Measurements from ENCODE around the gene CFAP58. TPM values are rescaled to one million over a fixed set of nuclear protein-coding genes. Genes with fewer than 3 reads are reported as not detected.

CFAP58 gene
- polyA plus RNA-seq, 1 donor = 0.27 TPM

DNA sequence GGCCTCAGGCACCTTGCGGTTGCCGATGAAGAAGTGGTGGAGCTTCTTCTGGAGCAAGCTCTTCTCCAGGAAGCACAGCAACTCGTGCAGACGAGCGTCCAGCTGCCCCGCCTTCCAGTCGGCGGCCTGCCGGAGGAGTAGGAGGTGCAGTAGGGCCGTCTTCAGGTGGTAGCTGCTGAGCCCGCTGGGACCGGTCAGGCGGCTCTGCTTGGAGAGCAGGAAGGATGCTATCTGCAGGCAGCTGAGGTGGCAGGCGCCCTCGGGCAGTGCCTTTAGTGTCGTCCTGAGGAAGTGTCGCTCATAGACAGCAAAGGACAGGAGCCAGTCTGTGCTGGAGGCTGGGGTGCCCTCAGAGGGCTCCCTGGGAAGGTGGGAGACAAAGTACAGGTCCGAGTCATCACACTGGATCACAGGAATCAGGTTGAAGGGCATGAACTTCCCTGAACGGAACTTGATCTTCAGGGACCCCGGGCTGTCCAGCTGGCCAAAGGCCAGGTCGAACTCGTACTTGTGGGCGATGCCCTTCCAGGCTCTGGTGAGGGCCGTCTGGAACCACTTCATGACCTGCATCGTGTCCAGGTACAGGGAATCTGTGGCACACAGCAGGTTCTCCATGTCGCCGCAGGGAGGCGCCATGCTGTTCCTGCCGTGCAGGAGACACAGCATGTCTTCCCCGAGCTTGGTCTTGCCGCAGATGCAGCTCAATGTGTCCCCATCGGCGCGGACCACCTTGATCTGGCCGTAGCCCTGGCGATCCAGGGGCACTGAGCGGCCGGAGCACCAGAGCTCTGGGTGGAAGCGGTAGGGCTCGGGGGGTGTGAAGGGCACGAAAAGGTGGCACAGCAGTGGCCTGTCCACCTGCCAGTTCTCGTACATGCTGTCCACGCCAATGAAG, 38.8 kb upstream of the CFAP58 start:
- Histone ChIP-seq H3K36me3 (ENCODE audit: control insufficient read depth, insufficient read depth, low read length) (peaks cover 37% of the 10 kb centered on the region), H3K4me3 (ENCODE audit: low read length) (no peak overlapping the region), H3K27me3 (ENCODE audit: control insufficient read depth, insufficient read depth, low read length) (no peaks in the 10 kb centered on the region), H3K4me1 (ENCODE audit: control insufficient read depth, insufficient read depth, low read length) (no peaks in the 10 kb centered on the region), H3K27ac (ENCODE audit: low read length) (no peak overlapping the region), H3K9me3 (ENCODE audit: control insufficient read depth, low read depth, low read length) (no peaks in the 10 kb centered on the region)
- DNase-seq = no peak
- WGBS (ENCODE audit: insufficient coverage, low lambda C conversion rate) = no CpG with 5 or more reads among the region's 43 CpGs

- no peak for DNase-seq
- no peaks in the 10 kb centered on the region for H3K4me1 ChIP-seq (ENCODE audit: control insufficient read depth, insufficient read depth, low read length)
- H3K27me3 ChIP-seq (ENCODE audit: control insufficient read depth, insufficient read depth, low read length) = no peaks in the 10 kb centered on the region
- H3K4me3 ChIP-seq (ENCODE audit: low read length) = no peak overlapping the region
- no peak overlapping the region for H3K27ac ChIP-seq (ENCODE audit: low read length)
- H3K9me3 ChIP-seq (ENCODE audit: control insufficient read depth, low read depth, low read length) = no peaks in the 10 kb centered on the region
- H3K36me3 ChIP-seq (ENCODE audit: control insufficient read depth, insufficient read depth, low read length) = peaks cover 35% of the 10 kb centered on the region
- WGBS (ENCODE audit: insufficient coverage, low lambda C conversion rate) = no CpG with 5 or more reads among the region's 22 CpGs
Observed at GRCh38 chr10:104315486-104315921, 38.1 kb upstream of the CFAP58 start.

DNA sequence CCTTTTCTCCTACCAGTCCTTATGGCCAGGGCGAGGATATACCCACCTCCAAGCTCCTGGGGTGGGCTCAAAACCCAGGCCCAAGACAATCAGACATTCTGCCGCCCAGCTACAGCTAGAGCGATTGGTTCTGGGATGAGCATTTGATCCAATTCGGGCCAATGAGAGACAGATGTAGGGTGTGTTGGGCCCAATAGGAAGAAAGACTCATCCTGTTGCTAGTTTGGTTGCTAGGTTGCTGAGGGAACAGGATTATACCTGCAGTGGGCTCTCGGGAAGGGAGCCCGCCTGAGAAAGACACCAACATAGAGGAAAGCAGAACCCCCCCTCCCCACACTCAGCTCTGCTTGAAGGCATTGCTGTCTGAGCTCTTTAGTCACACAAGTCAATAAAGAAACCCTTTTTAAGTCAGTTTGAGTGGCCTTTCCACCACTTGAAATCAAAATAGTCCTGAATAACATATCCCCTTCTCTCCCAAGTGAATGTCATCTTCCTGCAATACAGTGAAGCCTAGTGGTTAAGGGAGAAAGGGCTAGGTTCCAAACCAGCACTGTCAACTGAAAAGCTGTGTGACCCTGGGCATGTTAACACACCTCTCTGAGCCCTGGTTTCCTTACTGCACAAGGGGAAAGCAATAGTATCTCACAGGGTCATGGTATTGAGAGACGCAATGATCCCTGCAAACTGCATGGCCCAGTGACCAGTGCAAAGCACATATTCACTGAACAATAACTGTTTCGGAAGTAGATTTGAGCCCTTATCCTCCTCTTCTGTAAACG, 37.1 kb upstream of the CFAP58 start:
- 73% methylated on average over 2 of the region's 9 CpGs for WGBS (ENCODE audit: insufficient coverage, low lambda C conversion rate)
- H3K27ac ChIP-seq (ENCODE audit: low read length) = no peak overlapping the region
- no peaks in the 10 kb centered on the region for H3K27me3 ChIP-seq (ENCODE audit: control insufficient read depth, insufficient read depth, low read length)
- H3K4me3 ChIP-seq (ENCODE audit: low read length) = no peak overlapping the region
- no peaks in the 10 kb centered on the region for H3K9me3 ChIP-seq (ENCODE audit: control insufficient read depth, low read depth, low read length)
- H3K4me1 ChIP-seq (ENCODE audit: control insufficient read depth, insufficient read depth, low read length) = no peaks in the 10 kb centered on the region
- peaks cover 33% of the 10 kb centered on the region for H3K36me3 ChIP-seq (ENCODE audit: control insufficient read depth, insufficient read depth, low read length)
- DNase-seq = no peak

DNA sequence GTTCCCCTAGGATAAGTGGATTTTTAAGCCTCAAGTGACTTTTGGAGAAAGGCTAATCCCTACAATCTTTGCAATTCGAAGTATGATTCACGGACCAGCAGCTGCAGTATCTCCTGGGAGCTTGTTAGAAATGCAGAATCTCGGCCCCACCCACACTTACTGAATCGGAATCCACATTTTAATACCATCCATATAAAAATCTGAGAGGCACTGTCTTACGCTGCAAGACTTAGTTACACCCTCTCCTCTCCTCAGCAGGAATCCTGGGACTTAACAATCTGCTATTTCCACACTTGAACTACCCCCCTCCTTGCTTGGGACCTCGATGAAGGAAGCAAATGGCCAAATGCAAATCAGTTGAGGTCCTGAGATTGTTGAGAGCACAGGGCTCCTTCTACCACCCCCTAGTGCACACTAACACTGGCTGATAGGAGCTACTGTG, 36.3 kb upstream of the CFAP58 start:
- DNase-seq = no peak
- Histone ChIP-seq H3K27me3 (ENCODE audit: control insufficient read depth, insufficient read depth, low read length) (no peaks in the 10 kb centered on the region), H3K36me3 (ENCODE audit: control insufficient read depth, insufficient read depth, low read length) (peaks cover 33% of the 10 kb centered on the region), H3K4me3 (ENCODE audit: low read length) (no peak overlapping the region), H3K9me3 (ENCODE audit: control insufficient read depth, low read depth, low read length) (no peaks in the 10 kb centered on the region), H3K27ac (ENCODE audit: low read length) (no peak overlapping the region), H3K4me1 (ENCODE audit: control insufficient read depth, insufficient read depth, low read length) (no peaks in the 10 kb centered on the region)
- WGBS (ENCODE audit: insufficient coverage, low lambda C conversion rate) = no CpG with 5 or more reads among the region's 6 CpGs

DNA sequence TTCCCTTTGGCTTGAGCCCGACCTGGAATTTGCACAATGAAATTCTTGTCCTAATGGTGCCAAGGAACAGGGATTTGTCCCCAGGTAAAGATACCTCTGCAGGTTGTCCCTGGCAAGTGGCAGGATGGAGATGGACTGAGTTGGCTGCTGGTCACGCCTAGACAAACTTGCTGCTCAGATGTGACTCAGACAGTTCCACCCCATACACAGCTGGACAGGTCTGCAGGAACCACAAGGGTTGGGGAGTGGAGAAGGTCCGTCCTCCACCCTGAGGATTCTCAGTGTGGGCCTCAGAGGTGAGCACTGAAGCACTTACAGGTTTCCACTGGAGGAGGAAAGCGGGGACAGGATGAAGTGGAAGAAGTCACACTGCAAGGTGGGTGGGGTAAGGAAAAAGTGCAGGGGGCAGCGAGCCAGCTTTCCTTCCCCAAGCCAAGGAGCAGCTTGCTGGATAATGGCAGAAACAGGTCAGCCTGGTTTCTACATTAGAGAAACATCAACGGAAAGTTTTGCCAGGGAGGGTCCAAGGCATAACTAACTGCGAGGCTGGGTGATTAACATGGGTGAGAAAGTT, 35.8 kb upstream of the CFAP58 start:
- H3K4me3 ChIP-seq (ENCODE audit: low read length) = no peak overlapping the region
- H3K27ac ChIP-seq (ENCODE audit: low read length) = no peak overlapping the region
- no peaks in the 10 kb centered on the region for H3K9me3 ChIP-seq (ENCODE audit: control insufficient read depth, low read depth, low read length)
- no peaks in the 10 kb centered on the region for H3K27me3 ChIP-seq (ENCODE audit: control insufficient read depth, insufficient read depth, low read length)
- DNase-seq = no peak
- no CpG with 5 or more reads among the region's 7 CpGs for WGBS (ENCODE audit: insufficient coverage, low lambda C conversion rate)
- H3K36me3 ChIP-seq (ENCODE audit: control insufficient read depth, insufficient read depth, low read length) = peaks cover 30% of the 10 kb centered on the region
- H3K4me1 ChIP-seq (ENCODE audit: control insufficient read depth, insufficient read depth, low read length) = no peaks in the 10 kb centered on the region

DNA sequence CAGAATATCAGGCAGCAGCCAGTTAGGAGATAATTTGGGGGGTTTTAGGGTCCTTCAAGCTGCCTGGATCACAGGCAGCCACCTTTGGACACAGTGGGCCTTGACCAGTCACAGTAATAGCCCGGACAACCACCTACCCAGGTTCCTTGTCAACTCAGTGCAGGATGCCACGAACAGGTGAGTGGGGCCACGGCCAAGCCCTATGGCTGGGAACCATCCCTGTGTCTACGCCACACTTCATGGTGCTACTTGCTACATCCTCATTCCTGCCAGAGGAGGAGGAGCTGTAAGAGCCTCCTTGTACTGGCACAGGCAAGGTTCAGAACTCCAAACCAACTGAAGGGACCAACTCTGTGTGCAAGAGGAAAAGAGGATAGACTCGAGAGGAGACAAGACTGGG, 35.3 kb upstream of the CFAP58 start:
- no peaks in the 10 kb centered on the region for H3K27me3 ChIP-seq (ENCODE audit: control insufficient read depth, insufficient read depth, low read length)
- no peaks in the 10 kb centered on the region for H3K9me3 ChIP-seq (ENCODE audit: control insufficient read depth, low read depth, low read length)
- peaks cover 4% of the 10 kb centered on the region for H3K4me1 ChIP-seq (ENCODE audit: control insufficient read depth, insufficient read depth, low read length)
- DNase-seq = no peak
- H3K36me3 ChIP-seq (ENCODE audit: control insufficient read depth, insufficient read depth, low read length) = peaks cover 25% of the 10 kb centered on the region
- H3K27ac ChIP-seq (ENCODE audit: low read length) = no peak overlapping the region
- H3K4me3 ChIP-seq (ENCODE audit: low read length) = no peak overlapping the region
- WGBS (ENCODE audit: insufficient coverage, low lambda C conversion rate) = no CpG with 5 or more reads among the region's 5 CpGs

DNA sequence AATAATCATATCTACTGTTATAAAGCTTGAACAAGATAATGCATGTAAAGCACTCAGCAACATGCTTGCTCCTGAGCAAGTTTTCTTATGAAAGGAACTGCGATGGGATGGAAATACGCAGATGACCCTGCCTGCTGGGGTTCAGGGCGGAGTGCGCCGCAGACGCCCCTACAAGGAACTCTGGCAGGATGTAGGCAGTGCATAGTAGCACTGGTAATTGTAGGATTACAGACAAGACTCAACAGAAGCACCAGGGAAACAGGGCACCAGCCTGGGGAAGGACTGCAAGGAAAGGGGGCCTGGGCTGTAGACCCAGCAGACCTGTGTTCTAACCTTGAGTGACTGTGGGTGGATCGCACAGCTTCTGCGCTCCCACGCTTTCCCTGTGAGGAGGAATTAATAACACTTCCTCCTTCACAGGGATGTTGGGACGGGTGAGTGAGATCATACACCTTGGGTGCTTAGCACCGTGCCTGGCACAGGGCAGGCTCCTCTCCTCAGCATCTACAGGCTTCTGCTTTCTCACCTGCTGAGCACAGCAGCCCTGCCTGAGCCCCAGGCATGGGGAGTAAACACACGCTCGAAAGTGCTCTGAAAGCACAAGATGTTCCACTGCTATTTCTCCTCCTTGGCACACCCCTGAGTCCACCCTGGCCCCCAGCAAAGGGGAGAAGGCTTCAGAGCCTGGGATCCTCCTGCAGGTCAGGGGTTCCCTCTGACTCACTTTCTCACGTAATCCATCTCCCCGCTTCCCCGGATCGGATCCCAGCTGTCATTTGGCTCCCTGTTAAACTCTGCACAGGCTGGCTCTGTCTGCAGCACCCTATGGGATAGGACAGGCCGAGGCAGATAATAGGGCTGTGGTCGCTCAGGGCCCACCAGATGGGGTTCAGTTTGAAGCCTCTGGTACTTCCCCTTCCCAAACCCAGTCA, 34.6 kb upstream of the CFAP58 start:
- no peak for DNase-seq
- Histone ChIP-seq H3K9me3 (ENCODE audit: control insufficient read depth, low read depth, low read length) (no peaks in the 10 kb centered on the region), H3K4me3 (ENCODE audit: low read length) (no peak overlapping the region), H3K27ac (ENCODE audit: low read length) (no peak overlapping the region), H3K36me3 (ENCODE audit: control insufficient read depth, insufficient read depth, low read length) (peaks cover 19% of the 10 kb centered on the region), H3K27me3 (ENCODE audit: control insufficient read depth, insufficient read depth, low read length) (no peaks in the 10 kb centered on the region), H3K4me1 (ENCODE audit: control insufficient read depth, insufficient read depth, low read length) (peaks cover 4% of the 10 kb centered on the region)
- no CpG with 5 or more reads among the region's 19 CpGs for WGBS (ENCODE audit: insufficient coverage, low lambda C conversion rate)

DNA sequence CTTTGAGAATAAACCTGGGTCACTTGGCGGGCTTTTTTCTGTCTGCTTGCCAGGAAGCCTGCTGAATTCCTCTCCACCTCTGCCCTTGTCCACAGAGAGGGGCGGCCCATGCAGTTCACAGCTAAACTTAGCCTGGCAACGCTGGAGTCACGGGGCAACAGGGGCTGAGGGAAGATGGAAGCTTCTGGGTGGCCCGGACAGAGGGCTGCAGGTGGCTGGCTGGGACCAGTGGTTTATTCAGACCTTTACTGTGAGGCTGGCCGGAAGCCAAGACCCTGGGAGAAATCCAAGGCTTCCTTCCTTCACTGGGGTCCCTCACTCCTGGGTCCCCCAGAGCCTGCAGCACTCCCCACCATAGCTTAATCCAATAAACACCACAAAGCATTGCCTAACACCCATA, 32.4 kb upstream of the CFAP58 start:
- DNase-seq = no peak
- WGBS (ENCODE audit: insufficient coverage, low lambda C conversion rate) = no CpG with 5 or more reads among the region's 6 CpGs
- no peak overlapping the region for H3K27ac ChIP-seq (ENCODE audit: low read length)

DNA sequence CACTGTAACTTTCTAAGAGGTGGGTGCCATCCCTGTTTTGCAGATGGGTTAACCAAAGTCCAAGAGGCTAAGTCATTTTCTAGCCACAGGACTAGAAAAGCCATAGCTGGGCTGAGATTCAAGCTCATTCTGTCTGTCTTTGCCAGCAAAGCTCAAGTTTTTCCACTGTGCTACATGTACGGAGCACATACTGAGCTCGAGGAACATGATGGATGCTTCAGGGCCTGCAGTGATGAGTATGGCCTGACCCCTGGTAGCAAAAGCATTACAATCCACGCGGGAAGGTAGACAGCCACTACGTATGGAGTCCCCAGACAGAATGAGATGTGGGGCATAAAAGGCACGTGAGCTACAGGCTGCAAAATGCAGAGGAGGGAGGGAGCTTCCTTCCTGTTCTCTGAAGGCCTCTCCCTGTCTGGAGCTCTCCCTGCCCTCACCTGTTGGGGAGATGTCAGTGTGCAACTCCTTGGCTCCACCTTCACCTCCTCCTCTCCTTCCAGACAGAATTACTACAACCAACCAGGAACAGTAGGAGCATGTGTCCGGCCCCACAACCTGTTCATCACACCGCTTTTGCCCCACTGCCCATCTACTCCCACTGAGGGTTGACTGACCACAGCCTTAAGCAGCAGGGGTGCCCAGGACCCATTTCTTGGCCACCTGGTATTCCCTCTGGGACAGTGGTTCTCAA, 31.8 kb upstream of the CFAP58 start:
- Histone ChIP-seq H3K4me3 (ENCODE audit: low read length) (no peak overlapping the region), H3K36me3 (ENCODE audit: control insufficient read depth, insufficient read depth, low read length) (no peaks in the 10 kb centered on the region), H3K27ac (ENCODE audit: low read length) (no peak overlapping the region), H3K27me3 (ENCODE audit: control insufficient read depth, insufficient read depth, low read length) (no peaks in the 10 kb centered on the region), H3K9me3 (ENCODE audit: control insufficient read depth, low read depth, low read length) (no peaks in the 10 kb centered on the region), H3K4me1 (ENCODE audit: control insufficient read depth, insufficient read depth, low read length) (peaks cover 4% of the 10 kb centered on the region)
- no CpG with 5 or more reads among the region's 8 CpGs for WGBS (ENCODE audit: insufficient coverage, low lambda C conversion rate)
- no peak for DNase-seq

More for the DNA sequence above, 32.4 kb upstream of the CFAP58 start:
- H3K27me3 ChIP-seq (ENCODE audit: control insufficient read depth, insufficient read depth, low read length) = no peaks in the 10 kb centered on the region
- no peak overlapping the region for H3K4me3 ChIP-seq (ENCODE audit: low read length)
- H3K36me3 ChIP-seq (ENCODE audit: control insufficient read depth, insufficient read depth, low read length) = no peaks in the 10 kb centered on the region
- H3K4me1 ChIP-seq (ENCODE audit: control insufficient read depth, insufficient read depth, low read length) = peaks cover 4% of the 10 kb centered on the region
- H3K9me3 ChIP-seq (ENCODE audit: control insufficient read depth, low read depth, low read length) = no peaks in the 10 kb centered on the region

Measured in large intestine (tissue), 3 donors.